Thyroid gland (tissue), 4 donors: ENCODE data around the gene TUBD1. TPM values are rescaled to one million over a fixed set of nuclear protein-coding genes. Genes with fewer than 3 reads are reported as not detected.
"Not testable (repeated sequence)": the region's sequence is repeated elsewhere in the genome, so short reads cannot be mapped to it uniquely, and the experiment has no call there.

Experiments
- DNase-seq, 2 donors: peaks; one replicate each; pipeline ENCODE4 v3.0.0-alpha.2; 2019
- H3K27ac ChIP-seq, 3 donors: fragments of 200-600 bp; sonication (generic); 1 replicate in 2 of 3; 2 replicates in 1 of 3; pipeline ENCODE4 v1.5.1; 2016 to 2019; ENCODE audit warnings: mild to moderate bottlenecking in 1 of 3, moderate library complexity in 1 of 3
- H3K27me3 ChIP-seq: fragments of 200-600 bp; sonication (generic); one replicate; pipeline ENCODE4 v1.5.1; 2019
- H3K36me3 ChIP-seq, 2 donors: fragments of 200-600 bp; sonication (generic); one replicate each; pipeline ENCODE4 v1.5.1; 2016 to 2019
- H3K4me1 ChIP-seq, 2 donors: fragments of 200-600 bp; sonication (generic); one replicate each; pipeline ENCODE4 v1.5.1; 2017 to 2019
- H3K4me3 ChIP-seq, 3 donors: fragments of 200-600 bp; sonication (generic); replicated peaks in 1 of 3; 1 replicate in 2 of 3; 2 replicates in 1 of 3; pipeline ENCODE4 v1.5.1; 2016; ENCODE audit warnings: mild to moderate bottlenecking in 1 of 3
- H3K9me3 ChIP-seq: fragments of 200-600 bp; sonication (generic); one replicate; pipeline ENCODE4 v1.5.1; 2017
- POLR2A ChIP-seq, 2 donors: fragments of 450-650 bp; IDR thresholded peaks; one replicate each; pipeline ENCODE4 v1.6.1; 2017; ENCODE audit warnings: antibody characterized with exemption in 2 of 2, mild to moderate bottlenecking in 2 of 2, moderate library complexity in 1 of 2
- WGBS, 2 donors: methylation state at CpG; one replicate each; pipeline ENCODE4 v1.1.5; 2017; 5-methylcytosine and 5-hydroxymethylcytosine counted together
- intact Hi-C: fragments of 100-400 bp; cut with DNase I; formaldehyde crosslinking; loops from one replicate; pipeline ENCODE4 v1.15.1; 2023
- total RNA-seq, 4 donors: library from RNA; depleted of rRNA; stranded (reverse); fragments of >200 nt; gene quantifications; one replicate each; pipeline ENCODE4 v1.2.3, GENCODE V29; 2016
- TF ChIP-seq, protein P1 (sequence below), 6 experiments: fragments of 200-600 bp in 3 of 6; fragments of 450-650 bp in 3 of 6; sonication (generic) in 3 of 6; IDR thresholded peaks; one replicate each; pipeline ENCODE4 v1.5.1; 2016 to 2019; ENCODE audit warnings: antibody characterized with exemption in 6 of 6, mild to moderate bottlenecking in 2 of 6, inconsistent platforms in 1 of 6, moderate library complexity in 1 of 6

The TUBD1 gene
- total RNA-seq, 4 donors from 2014 or later = 11.2 to 28.4 (median 17.9) TPM

DNA sequence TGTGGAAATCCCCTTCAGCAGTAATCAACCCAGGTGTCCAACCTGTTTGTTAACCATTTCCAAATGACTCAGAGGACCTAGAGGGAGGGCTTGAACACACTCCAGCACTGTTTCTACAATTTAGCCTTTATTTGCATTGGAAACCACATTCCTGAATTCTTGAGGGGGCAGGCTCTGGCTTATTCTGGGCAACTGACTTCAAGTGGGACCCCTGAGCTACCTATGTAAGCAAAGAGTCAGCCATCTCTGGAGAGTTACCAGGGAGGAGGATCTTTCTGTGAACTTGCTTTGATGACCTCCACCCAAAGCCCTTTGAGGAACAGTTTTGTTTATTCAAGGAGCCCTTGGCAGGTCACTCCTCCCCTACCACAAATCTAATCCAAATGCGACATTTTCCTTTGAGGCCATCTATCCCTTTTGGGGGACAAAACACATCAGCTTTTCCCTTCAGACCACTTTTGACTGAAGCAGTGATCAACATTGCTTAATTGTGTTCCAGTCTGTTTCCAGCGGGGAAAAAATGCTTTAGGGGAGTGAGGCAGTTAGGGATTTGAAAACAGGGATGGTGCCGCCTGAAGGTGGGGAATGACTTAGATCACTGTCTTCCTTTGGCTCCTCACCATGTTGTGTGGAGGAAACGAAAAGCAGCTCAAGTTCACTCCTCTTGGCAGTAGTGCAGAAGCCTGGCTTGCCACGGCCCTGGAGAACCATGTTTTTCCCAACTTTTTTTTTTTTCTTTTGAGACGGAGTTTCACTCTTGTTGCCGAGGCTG lies 46.2 kb downstream of the TUBD1 start:
- WGBS, 2 donors = 24 to 29% methylated on average over 7 of the region's 7 CpGs

DNA sequence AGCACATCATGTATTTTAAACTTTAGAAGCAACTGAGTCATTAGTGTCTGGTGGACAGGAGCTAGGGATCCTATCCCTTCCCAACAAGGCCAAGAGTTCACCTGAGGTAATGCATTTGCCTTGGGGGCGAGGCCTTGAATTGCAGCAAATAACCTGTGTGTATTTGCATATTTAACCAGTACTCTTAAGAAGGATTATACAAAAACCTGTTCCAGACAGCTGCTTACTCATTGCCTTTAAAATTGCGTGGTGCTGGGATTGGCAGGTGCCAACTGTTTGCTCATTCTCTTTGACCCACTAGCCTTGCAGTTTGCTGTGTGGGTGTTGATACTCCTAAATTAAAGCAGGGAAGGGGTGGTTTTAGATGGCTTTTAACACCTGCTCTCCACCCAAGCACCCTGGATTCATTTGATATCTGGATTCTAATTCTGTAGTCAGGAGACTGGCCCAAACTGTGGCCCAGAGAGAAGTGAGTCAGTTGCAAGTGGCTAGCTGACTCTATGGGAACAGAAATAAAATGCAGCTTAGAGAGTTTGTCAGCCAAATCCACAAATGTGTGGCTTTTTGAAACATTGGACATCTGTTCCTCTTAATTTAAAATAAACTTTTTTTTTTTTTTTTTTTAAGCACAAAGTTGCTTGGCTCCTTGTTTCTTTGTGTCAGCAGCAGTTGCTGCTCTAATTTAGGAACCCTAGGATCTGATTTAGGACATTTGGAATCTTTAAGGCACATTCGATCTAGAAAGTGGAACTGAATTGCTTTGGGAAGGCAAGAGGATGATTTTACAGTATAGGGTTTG lies 46.9 kb downstream of the TUBD1 start:
- TF ChIP-seq, protein P1, sequence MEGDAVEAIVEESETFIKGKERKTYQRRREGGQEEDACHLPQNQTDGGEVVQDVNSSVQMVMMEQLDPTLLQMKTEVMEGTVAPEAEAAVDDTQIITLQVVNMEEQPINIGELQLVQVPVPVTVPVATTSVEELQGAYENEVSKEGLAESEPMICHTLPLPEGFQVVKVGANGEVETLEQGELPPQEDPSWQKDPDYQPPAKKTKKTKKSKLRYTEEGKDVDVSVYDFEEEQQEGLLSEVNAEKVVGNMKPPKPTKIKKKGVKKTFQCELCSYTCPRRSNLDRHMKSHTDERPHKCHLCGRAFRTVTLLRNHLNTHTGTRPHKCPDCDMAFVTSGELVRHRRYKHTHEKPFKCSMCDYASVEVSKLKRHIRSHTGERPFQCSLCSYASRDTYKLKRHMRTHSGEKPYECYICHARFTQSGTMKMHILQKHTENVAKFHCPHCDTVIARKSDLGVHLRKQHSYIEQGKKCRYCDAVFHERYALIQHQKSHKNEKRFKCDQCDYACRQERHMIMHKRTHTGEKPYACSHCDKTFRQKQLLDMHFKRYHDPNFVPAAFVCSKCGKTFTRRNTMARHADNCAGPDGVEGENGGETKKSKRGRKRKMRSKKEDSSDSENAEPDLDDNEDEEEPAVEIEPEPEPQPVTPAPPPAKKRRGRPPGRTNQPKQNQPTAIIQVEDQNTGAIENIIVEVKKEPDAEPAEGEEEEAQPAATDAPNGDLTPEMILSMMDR (IDR thresholded peaks at IDR 0.05) = no peak
- peak in 1 of 2 donors; percentile 16 for TF ChIP-seq POLR2A (IDR thresholded peaks at IDR 0.05)
- peak; percentile 39 to 43 for DNase-seq
- H3K27ac ChIP-seq = peak overlapping the region; percentile 74 to 98 (median 85)
- H3K4me3 ChIP-seq = no peak overlapping the region
- H3K9me3 ChIP-seq = no peaks in the 10 kb centered on the region
- H3K36me3 ChIP-seq = no peaks in the 10 kb centered on the region
- 37 to 46% methylated on average over 3 of the region's 3 CpGs for WGBS, 2 donors
- H3K4me1 ChIP-seq = peaks cover 53 to 55% of the 10 kb centered on the region in 2 donors
- intact Hi-C loops = no loop called here
- no peaks in the 10 kb centered on the region for H3K27me3 ChIP-seq

More for the DNA sequence above, 46.2 kb downstream of the TUBD1 start:
- TF ChIP-seq, protein P1 (IDR thresholded peaks at IDR 0.05) = no peak
- TF ChIP-seq POLR2A (IDR thresholded peaks at IDR 0.05) = peak in 1 of 2 donors; percentile 25
- Histone ChIP-seq H3K4me3 (no peak overlapping the region), H3K36me3 (no peaks in the 10 kb centered on the region), H3K9me3 (no peaks in the 10 kb centered on the region), H3K27ac (peak overlapping the region; percentile 74 to 98 (median 85)), H3K4me1 (peaks cover 48 to 59% of the 10 kb centered on the region in 2 donors), H3K27me3 (no peaks in the 10 kb centered on the region)
- intact Hi-C loops = no loop called here
- peak; percentile 41 to 51 for DNase-seq

DNA sequence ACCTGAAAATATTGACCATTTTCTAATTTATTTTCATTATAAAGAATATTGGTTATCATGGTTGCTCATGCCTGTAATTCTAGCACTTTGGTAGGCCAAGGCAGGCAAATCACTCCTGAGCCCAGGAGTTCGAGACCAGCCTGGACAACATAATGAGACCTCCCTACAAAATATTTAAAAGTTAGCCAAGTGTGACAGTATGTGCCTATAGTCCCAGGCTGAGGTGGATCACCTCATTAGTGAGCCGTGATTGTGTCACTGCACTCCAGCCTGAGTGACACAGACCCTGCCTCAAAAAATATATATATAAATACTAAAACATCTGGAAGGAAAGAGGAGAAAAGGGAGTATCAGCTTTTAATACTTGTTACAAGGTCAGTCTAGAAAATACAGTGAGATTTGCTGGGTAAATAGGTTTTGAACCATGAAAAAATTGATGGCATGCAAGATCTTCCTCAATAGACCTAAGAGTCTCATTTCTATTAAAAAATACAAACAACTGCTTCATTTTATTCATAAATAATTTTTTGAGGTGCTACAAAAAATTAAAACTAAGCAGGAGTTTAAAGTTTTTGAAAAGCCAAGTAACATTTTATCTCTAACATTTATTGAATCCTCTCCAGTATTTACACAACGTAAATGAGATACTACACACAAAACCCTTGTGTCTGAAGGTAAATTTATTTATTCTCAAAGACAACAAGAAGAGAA lies 47.7 kb downstream of the TUBD1 start:
- no peaks in the 10 kb centered on the region for H3K9me3 ChIP-seq
- H3K27ac ChIP-seq = peak overlapping the region; percentile 74 to 98 (median 85)
- peaks cover 53 to 60% of the 10 kb centered on the region in 2 donors for H3K4me1 ChIP-seq
- TF ChIP-seq, protein P1 (IDR thresholded peaks at IDR 0.05) = no peak
- TF ChIP-seq POLR2A (IDR thresholded peaks at IDR 0.05) = no peak
- 58 to 63% methylated on average over 3 of the region's 3 CpGs for WGBS, 2 donors
- peaks cover 0 to 5% of the 10 kb centered on the region in 2 donors for H3K36me3 ChIP-seq
- H3K4me3 ChIP-seq = no peak overlapping the region
- H3K27me3 ChIP-seq = no peaks in the 10 kb centered on the region
- intact Hi-C loops = no loop called here
- DNase-seq = no peak

DNA sequence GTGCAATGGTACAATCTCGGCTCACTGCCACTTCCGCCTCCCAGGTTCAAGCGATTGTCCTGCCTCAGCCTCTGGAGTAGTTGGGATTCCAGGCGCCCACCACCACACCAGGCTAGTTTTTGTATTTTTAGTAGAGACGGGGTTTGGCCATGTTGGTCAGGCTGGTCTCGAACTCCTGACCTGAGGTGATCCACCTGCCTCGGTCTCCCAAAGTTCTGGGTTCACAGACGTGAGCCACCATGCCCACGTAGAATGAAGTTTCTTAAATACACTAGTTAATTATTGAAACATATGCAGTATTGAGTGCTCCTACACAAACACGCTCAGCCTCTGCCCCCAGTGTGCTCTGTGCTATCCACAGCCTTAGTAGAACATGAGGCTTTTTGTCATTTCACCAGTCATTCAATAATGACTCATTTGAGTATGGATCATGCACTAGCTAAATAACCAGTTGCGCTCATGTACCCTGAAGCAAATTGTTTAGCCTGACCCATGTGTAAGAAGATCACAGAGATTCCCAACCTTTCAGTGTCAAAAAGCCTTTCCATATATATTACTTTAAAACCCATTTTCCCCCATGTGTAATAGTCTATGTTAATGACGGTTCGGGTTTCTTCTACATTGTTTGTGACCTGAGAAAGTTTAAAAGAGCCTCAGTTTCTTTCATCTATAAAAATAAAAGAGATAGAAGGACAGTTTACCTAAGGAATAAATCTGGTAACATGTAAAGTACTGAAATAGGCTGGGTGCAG lies 49.7 kb downstream of the TUBD1 start:
- DNase-seq = peak; percentile 55 to 68
- peaks cover 0 to 13% of the 10 kb centered on the region in 2 donors for H3K36me3 ChIP-seq
- no peaks in the 10 kb centered on the region for H3K9me3 ChIP-seq
- WGBS, 2 donors = 86 to 87% methylated on average over 13 of the region's 13 CpGs
- H3K4me1 ChIP-seq = peaks cover 49 to 53% of the 10 kb centered on the region in 2 donors
- TF ChIP-seq POLR2A (IDR thresholded peaks at IDR 0.05) = peak in 1 of 2 donors; percentile 22
- TF ChIP-seq, protein P1 (IDR thresholded peaks at IDR 0.05) = no peak
- no peak overlapping the region for H3K4me3 ChIP-seq
- H3K27ac ChIP-seq = peak overlapping the region; percentile 33 to 98 (median 93)
- intact Hi-C loops = no loop called here
- H3K27me3 ChIP-seq = no peaks in the 10 kb centered on the region

DNA sequence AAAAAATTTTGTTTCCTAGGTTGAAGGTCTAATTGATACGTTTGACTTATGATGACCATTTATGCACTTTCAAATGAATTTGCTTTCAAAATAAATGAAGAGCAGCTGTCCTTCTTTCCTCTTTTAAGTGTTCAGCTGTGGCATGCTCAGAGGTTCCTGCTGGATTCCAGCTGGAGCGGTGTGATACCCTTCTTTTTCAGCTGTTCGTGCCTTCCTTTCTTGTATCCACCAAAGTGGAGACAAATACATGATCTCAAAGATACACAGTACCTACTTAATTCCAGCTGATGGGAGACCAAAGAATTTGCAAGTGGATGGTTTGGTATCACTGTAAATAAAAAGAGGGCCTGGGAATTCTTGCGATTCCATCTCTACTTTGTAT lies 50.9 kb downstream of the TUBD1 start:
- H3K27me3 ChIP-seq, H3K9me3 ChIP-seq, intact Hi-C loops, DNase-seq: not testable (repeated sequence)
- Histone ChIP-seq H3K27ac (peak overlapping the region; percentile 93 to 98 (median 97)), H3K4me1 (peaks cover 40 to 44% of the 10 kb centered on the region in 2 donors), H3K4me3 (peak overlapping the region in 1 of 3 donors; percentile 9), H3K36me3 (peaks cover 0 to 13% of the 10 kb centered on the region in 2 donors)
- 72 to 73% methylated on average over 4 of the region's 4 CpGs for WGBS, 2 donors

DNA sequence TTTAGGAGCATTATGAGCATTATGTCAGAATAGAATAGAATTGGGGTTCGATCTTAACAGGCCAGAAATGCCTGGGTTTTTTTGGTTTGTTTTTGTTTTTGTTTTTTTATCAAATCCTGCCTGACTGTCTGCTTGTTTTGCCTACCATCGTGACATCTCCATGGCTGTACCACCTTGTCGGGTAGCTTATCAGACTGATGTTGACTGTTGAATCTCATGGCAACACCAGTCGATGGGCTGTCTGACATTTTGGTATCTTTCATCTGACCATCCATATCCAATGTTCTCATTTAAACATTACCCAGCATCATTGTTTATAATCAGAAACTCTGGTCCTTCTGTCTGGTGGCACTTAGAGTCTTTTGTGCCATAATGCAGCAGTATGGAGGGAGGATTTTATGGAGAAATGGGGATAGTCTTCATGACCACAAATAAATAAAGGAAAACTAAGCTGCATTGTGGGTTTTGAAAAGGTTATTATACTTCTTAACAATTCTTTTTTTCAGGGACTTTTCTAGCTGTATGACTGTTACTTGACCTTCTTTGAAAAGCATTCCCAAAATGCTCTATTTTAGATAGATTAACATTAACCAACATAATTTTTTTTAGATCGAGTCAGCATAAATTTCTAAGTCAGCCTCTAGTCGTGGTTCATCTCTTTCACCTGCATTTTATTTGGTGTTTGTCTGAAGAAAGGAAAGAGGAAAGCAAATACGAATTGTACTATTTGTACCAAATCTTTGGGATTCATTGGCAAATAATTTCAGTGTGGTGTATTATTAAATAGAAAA lies 51.5 kb downstream of the TUBD1 start:
- H3K4me1 ChIP-seq = peaks cover 37 to 44% of the 10 kb centered on the region in 2 donors
- H3K36me3 ChIP-seq = peaks cover 0 to 13% of the 10 kb centered on the region in 2 donors
- DNase-seq, intact Hi-C loops, H3K9me3 ChIP-seq, H3K27me3 ChIP-seq: not testable (repeated sequence)
- H3K4me3 ChIP-seq = peak overlapping the region in 1 of 3 donors; percentile 47
- 42% methylated on average over 7 of the region's 7 CpGs for WGBS, 2 donors
- H3K27ac ChIP-seq = peak overlapping the region; percentile 93 to 98 (median 97)
